Rectal smooth muscle tissue (tissue), 1 donor: ENCODE results near the gene GALR1.

Experiments
- H3K27ac ChIP-seq: one replicate; pipeline ENCODE4 v1.7.0; 2013; ENCODE audit warnings: low read depth, low read length, inconsistent platforms
- H3K27me3 ChIP-seq: one replicate; pipeline ENCODE4 v1.7.0; 2013; ENCODE audit warnings: low read length; ENCODE audit not compliant: control insufficient read depth, insufficient read depth
- H3K36me3 ChIP-seq: one replicate; pipeline ENCODE4 v1.7.0; 2013; ENCODE audit warnings: low read length; ENCODE audit not compliant: control insufficient read depth, insufficient read depth
- H3K4me1 ChIP-seq: one replicate; pipeline ENCODE4 v1.7.0; 2013; ENCODE audit warnings: low read length; ENCODE audit not compliant: control insufficient read depth, insufficient read depth
- H3K4me3 ChIP-seq: one replicate; pipeline ENCODE4 v1.7.0; 2013; ENCODE audit warnings: low read length
- H3K9ac ChIP-seq: one replicate; pipeline ENCODE4 v1.7.0; 2013; ENCODE audit warnings: low read length

Gene GALR1

DNA sequence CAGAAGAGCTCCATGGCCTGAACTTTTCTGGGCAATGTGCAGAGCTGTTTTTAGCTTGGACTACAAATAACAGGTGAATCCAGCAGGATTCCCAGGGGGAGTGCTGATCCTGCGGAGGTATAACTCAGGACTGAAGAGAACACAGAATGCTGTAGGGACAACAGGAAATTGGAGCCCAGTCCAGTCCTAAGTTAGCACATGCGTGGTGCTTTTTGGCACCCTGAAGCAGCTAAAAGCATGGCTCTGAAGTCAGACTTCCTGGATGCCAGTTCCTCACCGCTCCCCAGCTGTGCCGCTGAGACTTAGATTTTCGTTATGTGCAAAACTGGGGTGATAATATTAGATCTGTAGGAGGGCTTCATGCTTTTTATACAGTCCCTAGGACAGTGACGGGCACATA is 58.6 kb downstream of the GALR1 start:
- Histone ChIP-seq H3K4me3 (no peak overlapping the region), H3K36me3 (no peaks in the 10 kb centered on the region), H3K27me3 (no peaks in the 10 kb centered on the region), H3K9ac (no peak overlapping the region), H3K27ac (no peak overlapping the region), H3K4me1 (no peaks in the 10 kb centered on the region)

DNA sequence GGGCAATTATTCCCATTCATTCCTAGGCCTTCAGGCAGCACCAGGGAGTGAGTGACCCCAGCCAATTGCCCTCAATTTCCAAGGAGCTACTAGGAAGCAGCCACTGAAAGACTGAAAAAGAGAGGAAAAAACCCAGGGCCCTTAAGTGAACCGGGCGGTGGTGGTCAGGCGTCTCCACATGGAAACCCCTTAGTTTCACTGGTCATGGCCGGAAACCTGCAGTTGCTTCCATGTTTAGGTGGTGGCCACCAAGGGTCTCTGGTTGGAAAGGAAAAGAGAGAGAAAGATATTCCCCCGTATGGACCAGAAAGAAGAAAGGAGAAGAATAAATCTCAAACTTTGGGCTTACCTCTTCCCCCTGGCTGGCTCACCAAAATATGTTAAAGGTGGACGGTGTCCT is 64.9 kb downstream of the GALR1 start:
- Histone ChIP-seq H3K27me3 (no peaks in the 10 kb centered on the region), H3K9ac (no peak overlapping the region), H3K4me1 (no peaks in the 10 kb centered on the region), H3K36me3 (no peaks in the 10 kb centered on the region), H3K4me3 (no peak overlapping the region), H3K27ac (no peak overlapping the region)

DNA sequence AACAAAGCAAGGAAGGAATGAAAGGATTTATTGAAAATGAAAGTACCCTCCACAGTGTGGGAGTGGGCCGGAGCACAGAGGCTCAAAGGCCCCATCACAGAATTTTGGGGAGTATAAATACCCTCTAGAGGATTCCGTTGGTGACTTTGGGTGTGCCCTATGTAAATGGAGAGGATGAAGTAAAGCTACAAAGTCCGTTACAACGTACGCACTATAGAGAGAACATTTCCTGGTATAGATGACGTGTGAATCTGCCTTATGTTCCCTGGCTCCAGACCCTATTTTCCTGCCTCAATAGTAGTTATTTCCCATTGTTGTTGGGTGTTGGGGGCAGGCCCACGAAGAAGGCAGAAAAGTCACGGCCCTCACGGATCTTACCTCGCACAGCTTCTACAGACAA is 65.3 kb downstream of the GALR1 start:
- Histone ChIP-seq H3K9ac (no peak overlapping the region), H3K27ac (no peak overlapping the region), H3K36me3 (no peaks in the 10 kb centered on the region), H3K27me3 (no peaks in the 10 kb centered on the region), H3K4me1 (no peaks in the 10 kb centered on the region), H3K4me3 (no peak overlapping the region)

DNA sequence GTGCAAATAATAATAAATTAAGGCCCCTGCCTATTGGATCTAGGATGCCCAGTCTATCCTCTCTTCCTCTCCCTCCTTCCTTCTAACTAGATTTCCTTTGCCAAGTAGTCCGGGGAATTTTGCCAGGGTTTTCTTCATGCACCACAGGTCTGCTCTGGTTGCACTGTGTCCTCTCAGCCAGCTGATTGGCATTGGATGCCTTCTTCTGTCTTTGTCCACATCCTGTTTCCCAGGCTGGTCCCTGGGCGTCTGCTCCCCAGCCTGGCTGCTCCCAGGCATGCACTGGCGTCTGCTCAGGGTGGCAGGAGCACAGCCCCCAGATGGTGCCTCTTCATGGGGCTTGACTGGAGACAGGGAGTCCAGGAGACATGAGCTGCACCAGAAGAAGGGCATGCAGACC is 66.4 kb downstream of the GALR1 start:
- Histone ChIP-seq H3K27ac (no peak overlapping the region), H3K36me3 (no peaks in the 10 kb centered on the region), H3K9ac (no peak overlapping the region), H3K4me3 (no peak overlapping the region), H3K27me3 (no peaks in the 10 kb centered on the region), H3K4me1 (no peaks in the 10 kb centered on the region)

DNA sequence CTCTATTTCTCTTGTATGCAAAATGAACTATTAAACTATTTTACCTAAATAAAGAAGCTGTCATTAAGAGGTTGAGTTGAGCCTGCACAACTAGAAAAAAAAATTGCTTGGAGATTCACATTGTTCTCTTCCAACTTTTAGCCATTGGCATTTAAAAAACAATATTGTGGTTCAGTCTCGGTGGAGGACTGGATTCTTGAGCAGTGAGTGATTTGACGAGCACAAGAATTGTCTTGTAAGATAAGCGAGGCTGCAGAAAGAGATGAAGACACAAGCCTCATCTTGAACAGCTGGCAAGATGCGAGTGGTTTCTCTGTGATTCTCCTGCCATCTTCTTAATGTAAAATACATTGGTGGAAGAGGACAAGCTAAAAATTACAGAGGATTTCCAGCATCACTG is 67.0 kb downstream of the GALR1 start:
- H3K9ac ChIP-seq, result no peak overlapping the region
- no peaks in the 10 kb centered on the region for H3K4me1 ChIP-seq
- H3K36me3 ChIP-seq, result no peaks in the 10 kb centered on the region
- H3K27me3 ChIP-seq, result no peaks in the 10 kb centered on the region
- H3K27ac ChIP-seq, result no peak overlapping the region
- H3K4me3 ChIP-seq, result no peak overlapping the region

DNA sequence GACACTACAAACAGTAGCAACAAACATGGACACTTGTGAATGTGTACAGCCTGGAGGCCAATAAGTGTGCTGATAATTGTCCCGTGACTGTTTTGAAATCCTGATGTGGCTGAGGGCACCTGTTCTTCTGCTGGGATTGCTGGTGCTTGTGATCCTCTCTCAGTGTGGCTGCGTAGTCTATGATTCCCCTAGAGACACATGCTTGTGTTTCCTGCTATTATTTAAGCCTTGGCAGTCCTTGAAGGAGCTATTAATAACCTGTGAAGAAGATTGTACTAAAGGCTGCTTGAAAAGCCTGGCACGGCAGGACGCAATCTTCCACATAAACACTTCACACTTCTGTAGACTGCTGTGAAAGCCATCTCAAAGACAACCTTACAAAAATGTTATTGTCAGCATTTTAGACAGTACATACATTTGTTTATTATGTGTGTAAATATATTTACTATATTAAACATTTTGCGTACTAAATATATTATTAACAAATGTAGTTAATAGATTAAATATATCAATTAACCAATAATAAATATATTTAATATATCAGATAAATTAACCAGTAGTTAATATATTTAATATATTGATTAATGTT is 71.4 kb downstream of the GALR1 start:
- no peaks in the 10 kb centered on the region for H3K27me3 ChIP-seq
- no peak overlapping the region for H3K4me3 ChIP-seq

DNA sequence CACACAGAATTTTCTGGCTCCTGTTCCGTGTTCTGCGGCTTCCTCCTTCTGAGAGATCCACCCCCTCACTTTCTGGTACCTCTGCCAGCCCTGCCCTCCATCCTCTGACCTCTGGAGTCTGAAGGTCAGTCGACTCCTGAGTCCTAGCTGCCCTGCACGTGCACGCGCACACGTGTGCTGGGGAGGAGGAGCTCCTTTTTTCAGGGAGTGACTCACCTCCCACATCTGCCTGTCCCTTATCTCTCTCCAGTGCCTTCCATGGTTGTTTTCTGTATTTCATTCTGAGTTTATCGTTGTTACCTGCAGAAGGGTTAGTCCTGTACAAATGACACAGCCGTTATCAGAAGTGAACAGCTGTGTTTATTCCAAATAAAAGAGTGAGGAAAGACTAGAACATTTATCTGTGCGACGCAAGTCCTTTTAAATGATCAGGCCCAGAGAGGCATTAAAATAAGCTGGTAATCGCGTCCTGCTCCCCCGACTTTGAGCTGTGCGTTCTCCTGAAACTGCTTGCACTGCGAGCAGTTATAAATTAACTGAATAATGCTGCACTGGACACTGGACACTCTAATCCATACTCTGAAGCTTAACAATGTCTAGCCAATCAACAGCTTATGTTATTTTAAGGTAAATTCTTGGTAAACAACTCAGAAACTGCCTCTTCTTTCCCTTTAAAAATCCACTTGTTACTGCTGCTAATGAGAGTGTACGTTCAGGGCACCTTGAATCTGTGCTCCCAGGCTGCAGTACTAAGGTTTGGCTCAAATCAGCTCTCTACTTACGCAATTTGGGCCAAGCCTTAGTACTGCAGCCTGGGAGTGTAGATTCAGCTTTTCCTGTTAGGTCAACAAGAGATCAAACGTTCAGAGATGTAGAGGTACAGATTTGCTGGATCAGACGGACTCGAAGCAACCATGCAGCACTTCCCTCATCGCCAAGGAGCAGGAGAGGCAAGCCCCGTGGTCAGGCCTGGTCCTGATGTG is 72.5 kb downstream of the GALR1 start:
- Histone ChIP-seq H3K4me3 (no peak overlapping the region), H3K36me3 (no peaks in the 10 kb centered on the region), H3K27me3 (no peaks in the 10 kb centered on the region), H3K9ac (no peak overlapping the region), H3K27ac (no peak overlapping the region), H3K4me1 (no peaks in the 10 kb centered on the region)

More for the DNA sequence above, 71.4 kb downstream of the GALR1 start:
- no peaks in the 10 kb centered on the region for H3K36me3 ChIP-seq
- no peaks in the 10 kb centered on the region for H3K4me1 ChIP-seq
- no peak overlapping the region for H3K27ac ChIP-seq
- H3K9ac ChIP-seq, result no peak overlapping the region

DNA sequence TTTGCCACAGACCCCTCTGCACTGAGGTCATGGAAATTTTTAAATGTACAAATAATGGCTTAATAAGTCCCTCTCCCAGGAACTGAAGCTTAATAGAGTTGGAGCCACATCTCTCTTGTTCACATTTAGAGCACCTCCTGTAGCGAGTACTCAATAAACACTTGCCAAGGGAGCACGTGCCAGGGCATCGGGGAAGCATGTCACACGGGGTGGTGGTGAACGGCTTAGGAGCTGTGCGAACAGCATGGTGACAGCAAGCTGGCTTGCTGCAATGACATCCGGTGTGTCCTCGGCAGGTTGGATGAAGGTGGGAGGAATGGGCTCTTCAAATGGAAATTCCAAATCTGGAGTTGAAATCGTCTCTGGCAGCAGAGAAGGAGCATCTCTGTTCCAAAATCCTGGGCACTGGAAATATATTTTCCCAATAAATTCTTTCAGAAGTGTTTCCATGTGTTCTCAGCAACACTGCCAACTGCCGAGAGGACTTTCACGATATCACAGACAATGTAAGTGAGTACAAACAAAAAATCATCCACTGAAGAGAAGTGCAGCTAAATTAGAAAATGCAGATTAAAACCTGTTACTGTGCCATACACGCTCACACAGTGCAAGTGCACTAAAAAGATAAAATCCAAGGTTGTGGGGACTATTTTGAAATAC is 74.1 kb downstream of the GALR1 start:
- Histone ChIP-seq H3K9ac (no peak overlapping the region), H3K4me3 (no peak overlapping the region), H3K27ac (no peak overlapping the region), H3K36me3 (no peaks in the 10 kb centered on the region), H3K4me1 (no peaks in the 10 kb centered on the region), H3K27me3 (no peaks in the 10 kb centered on the region)
